HepG2 (cell line): Measurements from ENCODE around the gene ZSWIM6. TPM values are rescaled to one million over a fixed set of nuclear protein-coding genes. Genes with fewer than 3 reads are reported as not detected.

Source experiments
- ATAC-seq: fragments of 200-7000 bp; cut with Tn5 transposase; 3 replicates; pipeline ENCODE4 v1.9.1; 2020; ENCODE audit warnings: mild to moderate bottlenecking, moderate library complexity
- BruUV-seq: library from RNA; stranded (reverse); fragments of 400-500 nt; replicated peaks from 2 replicates; lab custom pipeline; 2021; lab: Mats Ljungman, UMichigan
- CTCF ChIA-PET: fragments of 300-600 bp; formaldehyde crosslinking; extraction: SDS; loops from one replicate; lab custom pipeline; 2021; ENCODE audit warnings: low total read pairs, inconsistent platforms, low intra/inter-chr PET ratio; lab: Yijun Ruan, JAX
- POLR2A ChIA-PET: fragments of 350-600 bp; sonication (Branson Sonifier 250); formaldehyde crosslinking; loops from one replicate; lab custom pipeline; 2020; ENCODE audit warnings: antibody characterized with exemption, inconsistent platforms; lab: Yijun Ruan, JAX
- DNase-seq: peaks from one replicate; pipeline ENCODE4 v3.0.0-alpha.2; 2015; ENCODE audit warnings: low spot score
- FAIRE-seq: peaks from 3 replicates; lab custom pipeline; 2011; peaks lifted over from hg19 to GRCh38; lab: Jason Lieb, UNC
- H2AFZ ChIP-seq: one replicate; pipeline ENCODE4 v1.6.1; 2011; ENCODE audit warnings: low read length, inconsistent platforms
- H3K27ac ChIP-seq: fragments of 300-600 bp; 3 replicates; pipeline ENCODE4 v1.8.0; 2011; ENCODE audit warnings: mixed run types, mild to moderate bottlenecking, mixed read lengths, low read length, inconsistent platforms; ENCODE audit not compliant: insufficient read depth; ENCODE audit errors: extremely low read length
- H3K27me3 ChIP-seq, 2 experiments: fragments of 200-600 bp in 1 of 2; 2 replicates in 1 of 2; 3 replicates in 1 of 2; pipeline versions ENCODE4 v1.6.0 to v1.8.0; 2011; ENCODE audit warnings: low read length in 2 of 2, mild to moderate bottlenecking in 2 of 2, moderate library complexity in 2 of 2, inconsistent platforms in 1 of 2; ENCODE audit not compliant: insufficient read depth in 2 of 2, control insufficient read depth in 1 of 2
- H3K36me3 ChIP-seq, 2 experiments: fragments of 200-600 bp in 1 of 2; replicated peaks in 1 of 2; 2 replicates in 1 of 2; 3 replicates in 1 of 2; pipeline versions ENCODE4 v1.5.1 to v1.8.0; 2011; ENCODE audit warnings: low read length in 2 of 2, inconsistent platforms in 1 of 2; ENCODE audit not compliant: insufficient read depth in 2 of 2, control insufficient read depth in 1 of 2
- H3K4me1 ChIP-seq: 2 replicates; pipeline ENCODE4 v1.5.1; 2012; ENCODE audit warnings: low read length, inconsistent platforms; ENCODE audit not compliant: insufficient read depth
- H3K4me2 ChIP-seq: 2 replicates; pipeline ENCODE4 v1.6.0; 2011; ENCODE audit warnings: low read depth, low read length, inconsistent platforms
- H3K4me3 ChIP-seq, 3 experiments: fragments of 200-600 bp in 1 of 3; sonication (generic), shearing (Covaris generic) in 1 of 3; replicated peaks in 1 of 3; 2 replicates each; pipeline ENCODE4 v1.5.1; 2011 to 2016; ENCODE audit warnings: low read length in 3 of 3, inconsistent platforms in 2 of 3, low read depth in 2 of 3, mild to moderate bottlenecking in 2 of 3, control low read depth in 1 of 3, mixed read lengths in 1 of 3; ENCODE audit not compliant: insufficient read depth in 1 of 3
- H3K79me2 ChIP-seq: one replicate; pipeline ENCODE4 v1.6.1; 2011; ENCODE audit warnings: low read length, inconsistent platforms; ENCODE audit not compliant: insufficient read depth
- H3K9ac ChIP-seq: 2 replicates; pipeline ENCODE4 v1.6.0; 2011; ENCODE audit warnings: mild to moderate bottlenecking, low read depth, low read length, inconsistent platforms; ENCODE audit not compliant: insufficient read depth
- H3K9me3 ChIP-seq: 2 replicates; pipeline ENCODE4 v1.5.1; 2012; ENCODE audit warnings: mild to moderate bottlenecking, low read length
- H4K20me1 ChIP-seq: 2 replicates; pipeline ENCODE4 v1.6.0; 2011; ENCODE audit warnings: inconsistent platforms, mild to moderate bottlenecking, low read length, moderate library complexity; ENCODE audit not compliant: insufficient read depth
- ATF7-NPFF ChIP-seq: sonication (generic); formaldehyde crosslinking; IDR thresholded peaks from 2 replicates; pipeline ENCODE4 v1.8.1; 2023; ENCODE audit warnings: mild to moderate bottlenecking, low read depth, missing genetic modification reagents, moderate library complexity
- BRF2 ChIP-seq: sonication (generic); formaldehyde crosslinking; IDR thresholded peaks from 2 replicates; pipeline ENCODE4 v1.8.1; 2022; ENCODE audit warnings: mild to moderate bottlenecking, missing genetic modification reagents
- E2F2 ChIP-seq: sonication (generic); formaldehyde crosslinking; IDR thresholded peaks from 2 replicates; pipeline ENCODE4 v1.4.0; 2020; ENCODE audit warnings: missing genetic modification reagents, borderline replicate concordance
- HHEX ChIP-seq: IDR thresholded peaks from 2 replicates; pipeline ENCODE4 v1.6.1; 2016; ENCODE audit warnings: control low read depth
- HNF4A ChIP-seq: sonication (generic); formaldehyde crosslinking; IDR thresholded peaks from 2 replicates; pipeline ENCODE4 v1.4.0; 2020; ENCODE audit warnings: missing genetic modification reagents
- POLR2AphosphoS5 ChIP-seq: IDR thresholded peaks from 2 replicates; pipeline ENCODE4 v1.6.1; 2012; ENCODE audit warnings: low read depth, low read length
- TOE1 ChIP-seq: sonication (generic); formaldehyde crosslinking; IDR thresholded peaks from 2 replicates; pipeline ENCODE4 v1.4.0; 2020; ENCODE audit warnings: mild to moderate bottlenecking, missing genetic modification reagents
- ZBTB20 ChIP-seq: sonication (generic); formaldehyde crosslinking; IDR thresholded peaks from 2 replicates; pipeline ENCODE4 v1.8.1; 2023; ENCODE audit warnings: missing genetic modification reagents, low read depth, mild to moderate bottlenecking, borderline replicate concordance
- ZFP37 ChIP-seq: sonication (generic); formaldehyde crosslinking; IDR thresholded peaks from 2 replicates; pipeline ENCODE4 v1.4.0; 2020; ENCODE audit warnings: missing genetic modification reagents, borderline replicate concordance
- in situ Hi-C: cut with HindIII; loops from 2 replicates; pipeline ENCODE4 v1.10.0; 2017; ENCODE audit warnings: low pct_unique_long_range_greater_than_20kb; ENCODE audit not compliant: extremely low pct_ligation_motif_present
- intact Hi-C: fragments of 100-400 bp; cut with micrococcal nuclease; formaldehyde crosslinking; loops from one replicate; pipeline ENCODE4 v1.10.0; 2022; ENCODE audit not compliant: unreplicated experiment
- polyA plus RNA-seq, 8 experiments: library from polyadenylated mRNA; depleted of rRNA in 3 of 8; stranded (reverse) in 7 of 8; unstranded in 1 of 8; fragments of >200 nt; fragmentation: Illumina TruSeq in 4 of 8; extraction: Trizol in 4 of 8; gene quantifications; 2 replicates each; pipeline versions ENCODE4 v1.2.1 to v1.2.3, GENCODE V29; 2011 to 2016; ENCODE audit warnings: low read depth in 4 of 8, missing spikeins in 1 of 8, mixed read lengths in 1 of 8; ENCODE audit not compliant: insufficient read depth in 1 of 8
- total RNA-seq, 5 experiments: library from RNA; depleted of rRNA; stranded (reverse); fragments of >200 nt; fragmentation: Illumina TruSeq; extraction: Trizol; gene quantifications; 2 replicates each; pipeline ENCODE4 v1.2.3, GENCODE V29; 2016; ENCODE audit warnings: low read depth in 1 of 5

ZSWIM6 gene
- total and polyA plus RNA-seq, 2 of the 13 experiments (the other 11 are each of a cell fraction or from before 2014, with no cell fraction given) = 0.82 to 1.9 TPM

GRCh38 chr5:61595426-61595825, 263.4 kb downstream of the ZSWIM6 start:
- DNase-seq (no peak), ATAC-seq (no peak), FAIRE-seq (no peak)
- Histone ChIP-seq H4K20me1 (no peaks in the 10 kb centered on the region), H3K36me3 (no peaks in the 10 kb centered on the region), H3K9me3 (no peaks in the 10 kb centered on the region), H2AFZ (no peak overlapping the region), H3K27me3 (peaks cover 0 to 4% of the 10 kb centered on the region in 2 experiments; a peak in 1 of 5 replicates), H3K79me2 (no peaks in the 10 kb centered on the region), H3K4me2 (no peak overlapping the region), H3K4me3 (no peak overlapping the region), H3K27ac (no peak overlapping the region), H3K9ac (no peak overlapping the region), H3K4me1 (peaks cover 19% of the 10 kb centered on the region)
- intact Hi-C loops = no loop called here
- BruUV-seq = no TSS peak
- POLR2A ChIA-PET = no interaction called here
- no peak for TF ChIP-seq E2F2 (CRISPR knock-in tag)
- TF ChIP-seq ZFP37 (CRISPR knock-in tag) = no peak
- no peak for TF ChIP-seq BRF2 (CRISPR knock-in tag)
- TF ChIP-seq TOE1 (CRISPR knock-in tag) = no peak
- no peak for TF ChIP-seq POLR2AphosphoS5
- no peak for TF ChIP-seq HNF4A (CRISPR knock-in tag)
- no peak for TF ChIP-seq ATF7-NPFF (CRISPR knock-in tag)
- no peak for TF ChIP-seq ZBTB20 (CRISPR knock-in tag)
- TF ChIP-seq HHEX (CRISPR knock-in tag) = no peak
- CTCF ChIA-PET = no interaction called here
- in situ Hi-C loops = no loop called here

Other genes starting within 250 kb of the ZSWIM6 start
- gene SMIM15, start 169.8 kb upstream of the ZSWIM6 start, total RNA-seq (2016; rRNA removed; fragmentation: Illumina TruSeq; extraction: Trizol) = 58.2 and 74.4 TPM in 2 replicates
- gene SMIM15, start 169.8 kb upstream of the ZSWIM6 start, polyA plus RNA-seq (2011; rRNA removed) = 12.7 and 13.0 TPM in 2 replicates